Measurements from ENCODE around the gene SLC38A5.
A peak's percentile ranks its signal among the peaks of the same experiment; 100 is the strongest.
"Not testable (repeated sequence)": the region's sequence is repeated elsewhere in the genome, so short reads cannot be mapped to it uniquely, and the experiment has no call there.

Gene SLC38A5

DNA sequence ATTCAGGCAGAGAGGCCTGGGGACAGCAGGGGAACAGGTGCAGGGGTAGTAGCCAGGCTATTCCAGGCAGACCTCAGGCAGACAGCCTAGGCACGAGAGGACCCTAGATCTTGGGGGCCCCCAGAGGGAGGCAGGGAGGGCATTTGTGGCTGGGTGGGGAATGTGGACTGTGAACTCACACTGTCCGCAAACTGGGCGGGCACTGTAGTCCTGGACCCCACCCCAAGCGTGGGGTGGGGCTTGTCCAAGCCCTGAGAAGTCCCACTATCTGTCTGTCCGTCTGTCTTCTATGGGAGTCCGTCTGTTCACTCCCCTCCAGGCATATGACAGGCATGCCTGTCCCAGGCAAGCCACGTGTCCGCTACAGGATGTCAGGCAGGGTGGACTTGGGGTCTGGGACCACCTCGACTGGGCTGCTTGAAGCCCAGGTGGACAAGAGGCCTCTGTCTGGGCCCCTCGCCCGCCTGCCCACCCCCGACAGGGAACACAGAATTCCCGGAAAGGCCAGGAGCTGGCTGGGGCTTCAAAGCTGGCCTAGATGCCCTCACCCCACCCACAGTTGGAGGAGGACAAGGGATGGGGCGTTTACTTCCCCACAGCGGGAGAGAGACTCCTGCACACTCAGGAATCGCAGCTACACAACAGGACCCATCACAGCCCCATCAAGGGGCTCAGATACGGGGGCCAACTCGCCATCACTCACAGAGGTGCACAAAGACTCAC is at the start of gene SLC38A5:
Gene SLC38A5, minus strand, starts transcription at position 151 of the 723 bp plus-strand sequence. CDS start 2,336 bp downstream, outside the sequence.
- DNase-seq, result no peak

DNA sequence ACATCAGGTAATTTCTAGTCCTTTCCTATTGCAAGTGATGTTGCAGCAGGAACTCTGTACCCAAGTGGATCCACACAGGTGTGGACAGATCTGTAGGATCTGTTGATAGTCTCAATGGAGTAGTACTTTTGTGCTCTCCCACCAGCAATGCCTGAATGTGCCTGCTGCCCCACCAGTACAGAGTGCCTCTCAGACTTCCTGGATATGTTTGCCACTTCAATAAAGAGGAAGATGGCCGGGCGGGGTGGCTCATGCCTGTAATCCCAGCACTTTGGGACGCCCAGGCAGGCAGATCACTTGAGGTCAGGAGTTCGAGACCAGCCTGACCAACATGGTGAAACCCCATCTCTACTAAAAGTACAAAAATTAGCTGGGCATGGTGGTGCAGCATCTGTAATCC is 49.4 kb upstream of the SLC38A5 start:
- not testable (repeated sequence) for DNase-seq

DNA sequence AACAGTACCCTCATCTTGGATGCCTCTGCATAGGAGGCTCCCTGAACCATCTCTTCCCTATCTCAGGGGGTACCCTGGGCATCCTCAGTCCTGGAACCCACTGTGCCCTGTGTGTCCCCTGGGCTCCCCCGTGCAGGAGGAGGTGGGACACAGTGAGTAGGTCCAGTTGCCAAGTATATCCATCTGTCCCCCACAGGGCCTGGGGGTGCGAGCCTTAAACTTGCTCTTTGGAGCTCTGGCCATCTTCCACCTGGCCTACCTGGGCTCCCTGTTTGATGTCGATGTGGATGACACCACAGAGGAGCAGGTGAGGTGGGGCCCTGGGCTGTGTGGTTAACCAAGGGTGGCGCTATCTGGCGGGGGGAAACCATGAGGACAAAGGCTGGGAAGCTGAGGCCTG is 46.9 kb upstream of the SLC38A5 start:
- no peak for DNase-seq

DNA sequence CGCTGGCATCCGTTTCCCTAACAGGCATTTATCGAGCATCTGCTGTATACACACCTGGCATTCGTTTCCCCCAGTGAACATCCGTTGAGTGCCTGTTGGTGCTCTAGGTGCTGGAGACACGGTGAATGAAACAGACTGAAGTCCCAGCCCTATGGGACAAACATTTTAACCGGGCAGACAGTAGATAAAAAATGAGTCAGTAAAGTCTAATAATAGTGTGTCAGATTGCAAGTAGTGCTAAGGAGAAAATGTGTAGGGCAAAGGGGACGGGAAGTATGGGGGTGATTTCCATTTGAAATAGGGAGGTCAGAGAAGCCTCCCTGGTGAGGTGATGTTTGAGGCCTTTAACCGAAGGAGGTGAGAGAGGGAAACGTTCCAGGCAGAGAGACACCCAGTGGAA is 46.2 kb upstream of the SLC38A5 start:
- no peak for DNase-seq

- no peak for DNase-seq
Measured at GRCh38 chrX:48515842-48516241, 45.8 kb upstream of the SLC38A5 start.

DNA sequence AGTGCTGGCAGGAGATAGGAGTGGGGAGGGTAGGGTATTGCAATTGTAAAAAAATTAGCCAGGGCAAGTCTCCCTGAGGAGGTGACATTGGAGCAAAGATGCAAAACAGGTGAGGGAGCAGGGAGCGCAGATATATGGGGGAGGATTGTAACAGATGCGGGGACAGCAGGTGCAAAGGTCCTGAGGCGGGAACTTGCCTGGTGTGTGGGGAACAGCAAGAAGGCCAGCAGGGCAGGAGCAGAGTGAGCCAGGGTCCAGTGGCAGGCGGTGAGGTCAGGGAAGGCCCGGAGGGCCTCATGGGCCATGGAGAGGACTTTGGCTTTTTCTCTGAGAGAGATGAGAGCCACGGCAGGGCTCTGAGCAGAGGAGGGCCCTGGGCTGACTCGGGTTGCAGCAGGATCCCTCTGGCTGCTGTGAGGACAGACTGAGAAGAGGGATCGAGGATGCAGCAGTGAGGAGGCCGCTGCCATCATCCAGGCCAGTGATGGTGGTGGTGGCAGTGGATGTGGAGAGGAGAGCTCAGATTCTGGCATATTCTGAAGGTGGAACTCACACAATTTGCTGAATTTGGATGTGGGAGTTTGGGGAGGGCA is 44.9 kb upstream of the SLC38A5 start:
- DNase-seq, result no peak

DNA sequence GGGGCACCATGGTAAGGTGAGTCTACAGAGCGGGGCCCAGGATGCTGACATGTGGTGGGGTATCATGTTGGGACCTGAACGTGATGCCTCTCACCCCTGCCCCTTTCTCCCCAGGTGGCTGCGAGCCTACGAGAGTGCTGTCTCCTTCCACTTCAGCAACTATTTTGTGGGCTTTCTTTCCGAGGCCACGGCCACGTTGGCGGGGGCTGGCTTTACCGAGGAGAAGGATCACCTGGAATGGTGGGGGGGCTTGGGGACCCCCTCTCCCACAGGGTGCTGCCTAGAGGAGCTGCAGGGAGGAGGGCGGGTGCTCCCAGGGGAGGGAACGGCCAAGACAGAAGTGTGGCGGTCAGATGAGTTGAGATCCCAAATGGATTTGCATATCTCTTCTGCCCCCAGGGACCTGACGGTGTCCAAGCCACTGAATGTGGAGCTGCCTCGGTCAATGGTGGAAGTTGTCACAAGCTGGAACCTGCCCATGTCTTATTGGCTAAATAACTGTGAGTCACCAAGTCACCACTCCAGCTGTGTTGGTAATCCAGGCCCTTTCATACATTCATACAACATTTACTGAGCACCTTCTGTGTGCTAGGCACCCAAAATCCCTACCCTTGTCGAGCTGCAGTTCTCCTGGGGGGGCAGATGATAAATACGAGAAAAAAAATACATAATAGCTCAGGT is 44.2 kb upstream of the SLC38A5 start:
- no peak for DNase-seq

DNA sequence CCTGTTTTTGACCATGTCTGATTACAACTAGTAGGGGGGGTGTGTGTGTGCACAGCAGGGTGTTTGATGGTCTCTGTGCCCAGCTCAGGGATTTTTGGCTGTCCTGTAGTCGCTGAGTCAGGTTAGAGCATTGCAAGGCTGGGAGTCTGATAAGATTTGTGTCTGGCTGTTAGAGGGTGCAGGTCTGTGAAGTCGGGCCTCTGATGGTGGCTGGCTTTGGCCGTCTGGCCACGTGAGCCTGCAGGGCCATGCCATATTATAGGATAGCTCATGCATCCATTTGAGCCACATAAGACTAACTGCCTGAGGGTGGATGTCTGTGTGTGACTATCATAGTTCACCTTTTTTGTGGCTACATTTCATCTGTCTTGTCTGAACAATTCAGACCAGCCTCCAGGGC is 43.6 kb upstream of the SLC38A5 start:
- DNase-seq, result no peak

DNA sequence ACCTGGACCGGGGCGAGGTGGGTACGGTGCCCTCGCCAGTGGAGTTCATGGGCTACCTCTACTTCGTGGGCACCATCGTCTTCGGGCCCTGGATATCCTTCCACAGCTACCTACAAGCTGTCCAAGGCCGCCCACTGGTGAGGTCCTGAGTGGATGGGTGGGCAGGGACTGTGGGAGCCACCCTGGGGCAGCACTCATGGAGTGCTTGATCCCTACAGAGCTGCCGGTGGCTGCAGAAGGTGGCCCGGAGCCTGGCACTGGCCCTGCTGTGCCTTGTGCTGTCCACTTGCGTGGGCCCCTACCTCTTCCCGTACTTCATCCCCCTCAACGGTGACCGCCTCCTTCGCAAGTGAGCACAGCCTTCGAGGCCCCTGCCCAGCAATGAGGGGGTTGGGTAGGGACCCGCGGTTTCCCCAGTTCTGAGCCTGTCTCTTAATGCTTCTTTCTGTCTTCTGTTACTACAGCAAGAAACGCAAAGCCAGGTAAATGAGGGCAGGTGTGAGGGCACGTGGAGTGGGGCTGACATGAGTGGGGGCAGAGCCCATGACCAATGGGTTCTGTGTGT is 42.4 kb upstream of the SLC38A5 start:
- DNase-seq, result no peak

DNA sequence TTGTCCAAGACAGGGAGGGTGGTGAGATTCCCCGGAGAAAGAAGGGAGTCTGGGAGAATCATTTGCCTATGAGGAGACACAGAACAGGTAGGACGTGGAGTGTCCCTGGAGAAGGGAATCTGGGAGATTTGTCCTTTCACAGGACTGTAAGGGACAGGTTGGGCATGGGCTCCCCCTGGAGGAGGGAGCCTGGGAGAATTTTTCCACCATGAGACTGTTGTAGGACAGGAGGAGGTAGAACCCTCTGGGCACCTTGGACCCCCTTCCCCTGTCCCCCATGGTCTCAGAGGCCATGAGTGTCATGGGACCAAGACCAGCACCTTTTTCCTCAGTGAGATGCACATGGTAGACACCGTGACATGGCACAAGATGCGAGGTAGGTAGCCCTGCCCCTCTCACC is 41.5 kb upstream of the SLC38A5 start:
- no peak for DNase-seq

- DNase-seq, result no peak
Measured at GRCh38 chrX:48509619-48510018, 39.6 kb upstream of the SLC38A5 start.

DNA sequence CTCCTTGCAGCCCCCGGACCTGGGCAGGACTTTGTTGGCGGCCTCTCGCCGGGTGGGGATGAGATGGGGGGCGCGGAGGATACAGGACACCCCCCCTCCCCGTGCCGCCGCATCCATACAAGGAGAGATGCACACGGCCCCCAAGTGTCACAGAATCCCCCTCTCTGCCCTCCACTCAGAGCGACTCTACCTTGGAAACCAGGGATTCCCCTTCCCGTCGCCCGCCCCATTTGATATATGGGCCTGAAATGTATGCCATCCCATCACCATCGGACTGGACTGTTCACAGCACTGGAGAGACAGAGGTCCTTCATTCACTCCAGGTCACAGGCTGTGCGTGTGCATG is 39.2 kb upstream of the SLC38A5 start:
- DNase-seq, result no peak

DNA sequence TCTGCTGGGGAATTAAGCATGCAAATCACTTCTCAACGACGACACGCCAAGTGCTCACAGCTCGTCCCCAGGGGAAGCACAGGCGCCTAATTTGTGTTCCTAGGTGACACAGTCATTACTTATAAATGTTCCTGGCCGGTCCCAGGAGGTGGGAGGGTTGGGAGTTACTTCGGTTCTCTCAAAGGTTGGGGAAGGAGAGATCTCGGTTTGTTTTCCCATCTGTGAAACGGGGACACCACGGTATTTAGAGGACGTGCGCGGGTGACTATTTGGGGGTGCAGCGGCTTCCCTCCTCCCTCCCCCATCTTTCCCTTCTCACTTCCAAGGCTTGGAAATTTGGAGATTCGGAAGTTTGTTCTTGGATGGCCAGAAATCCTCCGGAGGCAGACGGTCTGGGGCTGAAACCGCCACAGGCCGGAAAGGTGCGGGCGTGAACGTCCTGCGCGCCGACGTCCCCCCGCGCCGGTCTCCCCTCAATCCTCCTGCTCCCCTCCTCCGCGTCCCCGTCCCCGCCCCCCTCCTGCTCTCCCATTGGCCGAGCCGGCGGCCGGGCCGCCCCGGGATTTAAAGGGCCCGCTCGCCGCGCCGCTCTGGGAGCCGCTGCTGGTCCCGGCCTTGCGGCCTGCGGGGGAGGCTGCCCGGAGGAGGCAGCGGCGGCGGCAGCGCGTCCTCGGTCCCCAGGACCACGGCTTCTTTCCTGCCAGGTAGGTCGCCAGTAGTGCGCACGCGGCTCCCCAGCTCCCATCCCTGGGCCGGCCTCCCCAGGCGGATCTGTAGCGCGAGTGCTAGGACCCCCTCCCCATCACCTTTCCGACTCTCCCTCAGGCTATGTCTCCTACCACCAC is 38.6 kb upstream of the SLC38A5 start, which contains the start of gene PORCN:
Gene PORCN, plus strand, starts transcription at position 593 of the 845 bp plus-strand sequence. CDS start 829 bp downstream, outside the sequence.
- DNase-seq, result peak; percentile 81

GRCh38 chrX:48507246-48507645 is 37.2 kb upstream of the SLC38A5 start:
- no peak for DNase-seq

- DNase-seq, result no peak
Measured at GRCh38 chrX:48505481-48505880, 35.4 kb upstream of the SLC38A5 start.

GRCh38 chrX:48504261-48504660 is 34.2 kb upstream of the SLC38A5 start:
- no peak for DNase-seq

DNA sequence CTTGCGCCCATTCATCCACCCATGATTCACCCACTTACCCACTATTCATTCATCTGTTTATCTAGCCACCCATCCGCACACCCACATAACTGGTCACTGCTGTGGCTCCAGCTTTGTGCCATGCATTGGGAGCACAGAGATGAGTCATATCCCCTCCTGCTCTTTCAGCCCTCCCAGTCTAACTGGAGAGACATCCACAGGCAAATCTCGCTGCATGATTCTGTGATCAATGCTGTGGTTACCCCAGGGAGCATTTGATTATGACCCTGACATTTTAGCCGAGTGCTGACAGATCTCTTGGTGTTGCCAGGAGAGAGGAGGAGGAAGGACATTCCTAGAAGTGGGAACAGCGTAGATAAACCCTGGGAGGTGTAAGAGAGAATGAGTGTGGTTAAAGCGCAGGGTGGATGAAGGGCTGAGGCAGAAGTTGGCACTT is 28.3 kb upstream of the SLC38A5 start:
- no peak for DNase-seq

DNA sequence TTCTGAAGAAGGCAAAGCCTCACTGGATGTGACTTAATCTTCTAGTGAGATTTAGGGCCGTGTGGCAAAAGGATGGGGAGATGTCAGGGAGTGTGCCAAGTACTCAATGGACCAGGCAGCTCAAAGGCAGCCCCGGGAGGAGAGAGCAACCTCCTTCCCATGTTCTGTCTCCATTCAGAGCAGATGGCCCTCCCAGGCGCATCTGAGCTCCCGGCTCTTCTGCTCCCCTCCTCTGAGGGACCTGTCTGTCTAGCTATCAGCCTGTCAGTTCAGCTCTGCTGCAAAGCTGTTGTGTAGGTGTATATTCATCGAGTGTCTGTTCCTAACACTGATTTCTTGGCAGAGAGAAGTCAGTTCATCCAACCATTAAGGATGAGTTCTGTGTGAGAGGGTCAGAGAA is 27.8 kb upstream of the SLC38A5 start:
- DNase-seq, result no peak

GRCh38 chrX:48496660-48497059 is 26.6 kb upstream of the SLC38A5 start:
- no peak for DNase-seq

- DNase-seq, result no peak
Measured at GRCh38 chrX:48493890-48494364, 23.9 kb upstream of the SLC38A5 start.

GRCh38 chrX:48492293-48492910 is 22.3 kb upstream of the SLC38A5 start:
- DNase-seq, result no peak

- no peak for DNase-seq
Measured at GRCh38 chrX:48491809-48492208, 21.7 kb upstream of the SLC38A5 start.
